ENCODE measurements around the gene BICD1. TPM values are rescaled to one million over a fixed set of nuclear protein-coding genes. Genes with fewer than 3 reads are reported as not detected.

Gene BICD1
- total RNA-seq, 6 experiments from 2014 or later, result 24.5 to 36.6 (median 32.4) TPM

GRCh38 chr12:32233568-32233967 is 126.9 kb downstream of the BICD1 start:
- H3K4me3 Mint-ChIP-seq, result no peak overlapping the region
- H3K27me3 Mint-ChIP-seq (ENCODE audit: insufficient read depth), result peaks cover 2% of the 10 kb centered on the region; the same call in 1 of the 2 replicates

GRCh38 chr12:32235251-32235650 is 128.6 kb downstream of the BICD1 start:
- TF ChIP-seq CTCF (IDR thresholded peaks at IDR 0.05), result no peak
- peaks cover 3% of the 10 kb centered on the region for H3K4me1 Mint-ChIP-seq (ENCODE audit: low read depth)
- peaks cover 22% of the 10 kb centered on the region for H3K36me3 Mint-ChIP-seq (ENCODE audit: low read depth)
- no peak overlapping the region for H3K4me3 Mint-ChIP-seq
- DNase-seq, result no peak
- H3K9me3 Mint-ChIP-seq, result peaks cover 8% of the 10 kb centered on the region; the same call in 1 of the 2 replicates
- no peak overlapping the region for H3K27ac Mint-ChIP-seq
- peaks cover 2% of the 10 kb centered on the region; the same call in 1 of the 2 replicates for H3K27me3 Mint-ChIP-seq (ENCODE audit: insufficient read depth)

More at GRCh38 chr12:32233568-32233967, 126.9 kb downstream of the BICD1 start:
- peaks cover 22% of the 10 kb centered on the region for H3K36me3 Mint-ChIP-seq (ENCODE audit: low read depth)
- no peak for TF ChIP-seq CTCF (IDR thresholded peaks at IDR 0.05)
- peaks cover 8% of the 10 kb centered on the region; the same call in 1 of the 2 replicates for H3K9me3 Mint-ChIP-seq
- DNase-seq, result no peak
- no peaks in the 10 kb centered on the region for H3K4me1 Mint-ChIP-seq (ENCODE audit: low read depth)
- H3K27ac Mint-ChIP-seq, result no peak overlapping the region

DNA sequence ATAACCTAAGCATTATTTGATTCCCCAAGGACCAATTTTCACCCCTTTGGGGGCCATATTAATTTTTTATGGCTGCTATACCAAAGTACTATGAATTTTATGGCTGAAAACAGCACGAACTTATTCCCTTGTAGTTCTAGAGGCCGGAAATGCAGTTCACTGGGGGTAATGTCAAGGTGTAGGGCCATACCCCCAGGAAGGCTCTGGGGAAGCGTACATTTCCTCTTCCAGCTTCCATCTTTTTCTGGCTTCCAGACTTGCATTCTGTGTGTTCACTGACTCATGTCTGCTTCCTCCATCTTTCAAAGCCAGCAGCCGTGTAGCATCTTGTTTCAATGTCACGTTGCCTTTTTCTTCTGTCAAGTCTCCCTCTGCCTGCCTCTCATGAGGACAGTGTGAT is 133.5 kb downstream of the BICD1 start:
- H3K4me1 Mint-ChIP-seq (ENCODE audit: low read depth), result peaks cover 12% of the 10 kb centered on the region
- no peak for TF ChIP-seq CTCF (IDR thresholded peaks at IDR 0.05)
- DNase-seq, result no peak
- peaks cover 8% of the 10 kb centered on the region; the same call in 1 of the 2 replicates for H3K9me3 Mint-ChIP-seq
- peaks cover 22% of the 10 kb centered on the region for H3K36me3 Mint-ChIP-seq (ENCODE audit: low read depth)
- H3K27ac Mint-ChIP-seq, result no peak overlapping the region
- no peak overlapping the region for H3K4me3 Mint-ChIP-seq
- H3K27me3 Mint-ChIP-seq (ENCODE audit: insufficient read depth), result peaks cover 2% of the 10 kb centered on the region; the same call in 1 of the 2 replicates

- H3K27me3 Mint-ChIP-seq (ENCODE audit: insufficient read depth), result no peaks in the 10 kb centered on the region
- peaks cover 8% of the 10 kb centered on the region; the same call in 1 of the 2 replicates for H3K9me3 Mint-ChIP-seq
- no peak overlapping the region for H3K4me3 Mint-ChIP-seq
- no peak for TF ChIP-seq CTCF (IDR thresholded peaks at IDR 0.05)
- H3K27ac Mint-ChIP-seq, result no peak overlapping the region
- peak; percentile 34 for DNase-seq
- peaks cover 22% of the 10 kb centered on the region for H3K36me3 Mint-ChIP-seq (ENCODE audit: low read depth)
- peaks cover 12% of the 10 kb centered on the region for H3K4me1 Mint-ChIP-seq (ENCODE audit: low read depth)
Measured at GRCh38 chr12:32240831-32241230, 134.2 kb downstream of the BICD1 start.

- Mint-ChIP-seq H3K4me1 (ENCODE audit: low read depth) (peaks cover 12% of the 10 kb centered on the region), H3K9me3 (0 out of 2 replicates have a peak, but pooled peaks cover under 1% of the 10 kb centered on the region), H3K27me3 (ENCODE audit: insufficient read depth) (no peaks in the 10 kb centered on the region), H3K27ac (no peak overlapping the region), H3K4me3 (no peak overlapping the region), H3K36me3 (ENCODE audit: low read depth) (peaks cover 18% of the 10 kb centered on the region)
- no peak for TF ChIP-seq CTCF (IDR thresholded peaks at IDR 0.05)
- no peak for DNase-seq
Measured at GRCh38 chr12:32242641-32243040, 136.0 kb downstream of the BICD1 start.
